Prostate gland (tissue), 2 donors: ENCODE results near the gene PTBP3.

ENCODE experiments used
- POLR2A ChIP-seq: fragments of 450-650 bp; IDR thresholded peaks from one replicate; pipeline ENCODE4 v1.6.1; 2016; ENCODE audit warnings: antibody characterized with exemption, mild to moderate bottlenecking
- TF ChIP-seq, protein P1 (sequence below), 4 experiments: fragments of 200-600 bp in 2 of 4; fragments of 450-650 bp in 2 of 4; sonication (generic) in 2 of 4; IDR thresholded peaks; 1 replicate in 3 of 4; 2 replicates in 1 of 4; pipeline ENCODE4 v1.5.1; 2016 to 2019; ENCODE audit warnings: antibody characterized with exemption in 4 of 4, mild to moderate bottlenecking in 2 of 4, moderate library complexity in 2 of 4

DNA sequence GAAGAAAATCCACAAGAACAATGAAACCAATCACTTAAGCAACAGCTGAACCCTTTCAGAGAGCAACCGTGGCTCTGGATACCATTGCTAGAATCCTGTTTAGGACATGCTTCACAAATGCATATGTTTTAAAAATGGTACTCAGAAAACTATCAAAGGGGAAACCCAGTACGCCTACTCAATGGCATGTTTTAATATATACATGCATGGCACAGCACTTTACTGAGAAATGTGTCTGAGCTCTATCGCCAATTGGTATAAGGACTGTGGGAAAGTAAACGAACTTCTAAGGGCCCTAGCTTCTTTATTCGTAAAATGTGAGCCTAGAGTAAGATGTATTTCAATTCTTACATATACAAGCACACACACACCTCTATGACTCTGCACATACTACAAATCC lies 72.3 kb downstream of the PTBP3 start:
- TF ChIP-seq, protein P1, sequence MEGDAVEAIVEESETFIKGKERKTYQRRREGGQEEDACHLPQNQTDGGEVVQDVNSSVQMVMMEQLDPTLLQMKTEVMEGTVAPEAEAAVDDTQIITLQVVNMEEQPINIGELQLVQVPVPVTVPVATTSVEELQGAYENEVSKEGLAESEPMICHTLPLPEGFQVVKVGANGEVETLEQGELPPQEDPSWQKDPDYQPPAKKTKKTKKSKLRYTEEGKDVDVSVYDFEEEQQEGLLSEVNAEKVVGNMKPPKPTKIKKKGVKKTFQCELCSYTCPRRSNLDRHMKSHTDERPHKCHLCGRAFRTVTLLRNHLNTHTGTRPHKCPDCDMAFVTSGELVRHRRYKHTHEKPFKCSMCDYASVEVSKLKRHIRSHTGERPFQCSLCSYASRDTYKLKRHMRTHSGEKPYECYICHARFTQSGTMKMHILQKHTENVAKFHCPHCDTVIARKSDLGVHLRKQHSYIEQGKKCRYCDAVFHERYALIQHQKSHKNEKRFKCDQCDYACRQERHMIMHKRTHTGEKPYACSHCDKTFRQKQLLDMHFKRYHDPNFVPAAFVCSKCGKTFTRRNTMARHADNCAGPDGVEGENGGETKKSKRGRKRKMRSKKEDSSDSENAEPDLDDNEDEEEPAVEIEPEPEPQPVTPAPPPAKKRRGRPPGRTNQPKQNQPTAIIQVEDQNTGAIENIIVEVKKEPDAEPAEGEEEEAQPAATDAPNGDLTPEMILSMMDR (IDR thresholded peaks at IDR 0.05), result no peak
- no peak for TF ChIP-seq POLR2A
